HEK293T (cell line): ENCODE results near the gene SLC25A23.

Experiments
- BHLHE40 ChIP-seq: fragments of 450-650 bp; IDR thresholded peaks from 2 replicates; pipeline ENCODE4 v1.6.1; 2016; ENCODE audit warnings: mild to moderate bottlenecking, moderate library complexity, borderline replicate concordance
- FOXK2 ChIP-seq: fragments of 450-650 bp; IDR thresholded peaks from 2 replicates; pipeline ENCODE4 v1.6.1; 2016; ENCODE audit warnings: mild to moderate bottlenecking
- NFRKB ChIP-seq: fragments of 450-650 bp; IDR thresholded peaks from 2 replicates; pipeline ENCODE4 v1.6.1; 2016; ENCODE audit warnings: mild to moderate bottlenecking, moderate library complexity
- SUZ12 ChIP-seq: fragments of 450-650 bp; IDR thresholded peaks from 2 replicates; pipeline ENCODE4 v1.6.1; 2016; ENCODE audit warnings: mild to moderate bottlenecking

DNA sequence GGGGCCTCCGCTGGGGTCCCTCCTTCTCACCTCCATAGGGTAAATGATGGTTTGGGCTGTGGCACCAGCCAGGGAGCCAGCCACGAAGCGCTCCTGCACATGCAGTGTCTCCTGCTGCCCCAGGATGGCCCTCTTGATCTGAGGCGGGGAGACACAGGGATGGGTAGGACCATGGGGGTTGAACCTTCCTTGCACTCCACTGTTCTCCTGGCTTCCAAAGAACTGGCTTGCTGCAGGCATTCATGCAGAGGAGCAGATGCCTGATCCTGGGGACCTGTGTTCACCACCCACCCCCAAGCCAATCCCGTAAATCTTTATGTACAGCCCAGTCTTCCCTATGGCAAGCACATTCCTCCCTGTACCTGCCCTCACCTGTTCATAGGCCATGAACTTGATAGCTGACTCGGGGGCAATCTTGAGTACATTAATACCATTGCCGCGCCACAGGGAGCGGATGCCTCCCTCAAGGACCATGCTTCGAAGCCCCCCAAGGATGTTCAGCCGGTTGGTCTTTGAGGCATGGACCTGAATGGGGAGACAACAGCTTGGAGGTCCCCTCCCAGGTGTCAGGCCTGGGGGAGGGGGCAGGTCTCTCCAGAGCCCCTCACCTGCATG is 5.5 kb downstream of the SLC25A23 start:
- TF ChIP-seq NFRKB (no peak), FOXK2 (no peak), BHLHE40 (no peak), SUZ12 (no peak)
